ENCODE measurements around the gene SOCS6. TPM values are rescaled to one million over a fixed set of nuclear protein-coding genes. Genes with fewer than 3 reads are reported as not detected.
"Not testable (repeated sequence)": the region's sequence is repeated elsewhere in the genome, so short reads cannot be mapped to it uniquely, and the experiment has no call there.

The SOCS6 gene, protein sequence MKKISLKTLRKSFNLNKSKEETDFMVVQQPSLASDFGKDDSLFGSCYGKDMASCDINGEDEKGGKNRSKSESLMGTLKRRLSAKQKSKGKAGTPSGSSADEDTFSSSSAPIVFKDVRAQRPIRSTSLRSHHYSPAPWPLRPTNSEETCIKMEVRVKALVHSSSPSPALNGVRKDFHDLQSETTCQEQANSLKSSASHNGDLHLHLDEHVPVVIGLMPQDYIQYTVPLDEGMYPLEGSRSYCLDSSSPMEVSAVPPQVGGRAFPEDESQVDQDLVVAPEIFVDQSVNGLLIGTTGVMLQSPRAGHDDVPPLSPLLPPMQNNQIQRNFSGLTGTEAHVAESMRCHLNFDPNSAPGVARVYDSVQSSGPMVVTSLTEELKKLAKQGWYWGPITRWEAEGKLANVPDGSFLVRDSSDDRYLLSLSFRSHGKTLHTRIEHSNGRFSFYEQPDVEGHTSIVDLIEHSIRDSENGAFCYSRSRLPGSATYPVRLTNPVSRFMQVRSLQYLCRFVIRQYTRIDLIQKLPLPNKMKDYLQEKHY
- 1 to 10 TPM in 2 of 3 donors, not detected in 1; 1.4 to 2.8 TPM for polyA plus RNA-seq

DNA sequence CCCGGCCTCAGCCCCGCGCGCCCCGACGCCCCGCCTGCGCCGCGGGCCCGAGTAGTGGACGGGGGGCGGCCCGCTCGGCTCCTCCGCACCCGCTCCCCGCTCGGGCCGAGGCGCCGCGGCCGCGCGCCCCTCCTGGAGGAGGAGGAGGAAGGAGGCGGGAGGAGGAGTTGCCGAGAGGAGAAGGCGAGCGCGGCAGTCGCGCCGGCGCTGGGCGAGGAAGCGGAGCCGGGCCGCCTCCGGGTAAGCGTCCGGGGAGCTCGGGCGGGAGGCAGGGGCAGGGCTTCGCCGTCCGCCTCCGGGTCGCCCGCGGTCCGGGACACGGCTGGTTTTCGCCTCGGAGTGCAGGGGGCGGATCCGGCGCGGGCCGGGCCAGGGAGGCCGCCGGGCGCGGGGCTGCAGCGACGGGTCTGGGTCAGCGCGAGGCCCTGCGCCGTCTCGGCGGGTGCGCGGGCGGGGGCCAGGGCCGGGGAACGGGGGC is at the start of gene SOCS6:
Gene SOCS6, plus strand, starts transcription at position 195 of the 478 bp plus-strand sequence. CDS start 35,624 bp downstream, outside the sequence.
- peak; percentile 46 to 50 (median 49) for DNase-seq
- Mint-ChIP-seq H3K4me3 (peak within 1 kb of the TSS; percentile 85 to 93 (median 89)), H3K9me3 (no peaks in the 10 kb centered on the region), H3K27me3 (ENCODE audit: low read depth in 3 of 3) (peaks cover 3 to 8% (median 6%) of the 10 kb centered on the region in 3 donors), H3K27ac (peak within 1 kb of the TSS in 4 of 6 donors; percentile 51 to 86 (median 64)), H3K36me3 (no peaks in the 10 kb centered on the region), H3K4me1 (peaks cover 30 to 31% of the 10 kb centered on the region in 2 donors)

DNA sequence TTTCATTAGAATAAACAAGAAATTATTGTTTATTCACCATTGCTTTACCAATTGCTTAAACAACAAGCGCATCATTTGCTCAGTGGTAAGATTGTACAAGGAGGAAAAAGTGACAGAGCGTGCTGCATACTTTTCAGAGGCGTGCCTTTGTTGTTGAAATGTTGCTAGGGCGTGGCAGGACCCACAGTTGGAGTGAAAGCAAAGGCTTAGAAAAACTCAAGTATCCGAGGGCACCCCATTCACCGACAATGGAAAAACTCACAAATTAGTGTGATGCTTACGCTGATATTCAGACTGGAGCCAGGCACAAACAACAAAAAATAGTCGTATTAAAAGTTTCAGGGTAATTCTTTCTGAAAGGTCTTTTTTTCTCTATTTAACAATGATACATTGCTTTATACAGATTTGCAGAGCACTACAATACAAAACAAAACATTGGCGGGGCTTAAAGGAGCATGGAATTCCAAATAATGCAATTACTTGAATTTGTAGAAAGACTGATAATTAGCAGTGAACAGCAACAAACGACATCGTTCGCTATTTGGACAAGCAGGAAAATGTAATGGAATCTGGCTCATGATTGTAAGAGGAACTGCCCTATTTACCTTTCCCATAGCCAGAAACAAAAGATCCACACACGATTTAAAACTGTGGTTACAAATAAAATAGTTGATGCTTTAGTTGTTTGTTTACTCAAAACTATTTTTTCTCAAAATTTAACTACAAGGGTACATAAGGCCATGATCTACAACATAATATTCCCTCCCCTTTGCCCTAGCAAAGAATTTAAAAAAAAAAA is 45.5 kb upstream of the SOCS6 start:
- Mint-ChIP-seq H3K4me3 (no peak overlapping the region), H3K27me3 (ENCODE audit: low read depth in 3 of 3) (peaks cover 3 to 4% (median 4%) of the 10 kb centered on the region in 3 donors), H3K4me1 (no peaks in the 10 kb centered on the region), H3K27ac (no peak overlapping the region), H3K9me3 (peaks cover 0 to 3% (median 0%) of the 10 kb centered on the region in 6 donors), H3K36me3 (no peaks in the 10 kb centered on the region)
- no peak for DNase-seq

DNA sequence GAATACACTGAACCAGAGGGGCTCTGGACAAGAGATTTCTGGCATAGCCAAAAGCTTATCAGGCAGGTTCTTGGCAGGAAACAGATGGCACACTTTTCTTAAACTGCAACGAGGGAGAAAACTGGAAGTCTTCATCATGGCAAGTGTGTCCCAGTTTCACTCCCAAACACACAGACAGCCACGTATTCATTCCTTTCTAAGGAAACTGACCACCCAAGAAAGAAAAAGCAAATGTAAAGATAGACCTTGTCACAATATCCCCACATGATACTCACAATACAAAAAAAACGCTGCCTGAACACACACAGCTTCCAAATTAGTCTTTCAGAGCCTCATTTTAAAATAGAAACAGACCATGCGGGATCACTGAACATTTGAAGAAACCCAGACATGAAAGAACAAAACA is 42.8 kb upstream of the SOCS6 start:
- H3K9me3 Mint-ChIP-seq, result peaks cover 0 to 3% (median 0%) of the 10 kb centered on the region in 6 donors
- peaks cover 2 to 4% (median 3%) of the 10 kb centered on the region in 3 donors for H3K27me3 Mint-ChIP-seq (ENCODE audit: low read depth in 3 of 3)
- H3K4me1 Mint-ChIP-seq, result no peaks in the 10 kb centered on the region
- H3K4me3 Mint-ChIP-seq, result no peak overlapping the region
- no peak for DNase-seq
- no peaks in the 10 kb centered on the region for H3K36me3 Mint-ChIP-seq
- H3K27ac Mint-ChIP-seq, result no peak overlapping the region

DNA sequence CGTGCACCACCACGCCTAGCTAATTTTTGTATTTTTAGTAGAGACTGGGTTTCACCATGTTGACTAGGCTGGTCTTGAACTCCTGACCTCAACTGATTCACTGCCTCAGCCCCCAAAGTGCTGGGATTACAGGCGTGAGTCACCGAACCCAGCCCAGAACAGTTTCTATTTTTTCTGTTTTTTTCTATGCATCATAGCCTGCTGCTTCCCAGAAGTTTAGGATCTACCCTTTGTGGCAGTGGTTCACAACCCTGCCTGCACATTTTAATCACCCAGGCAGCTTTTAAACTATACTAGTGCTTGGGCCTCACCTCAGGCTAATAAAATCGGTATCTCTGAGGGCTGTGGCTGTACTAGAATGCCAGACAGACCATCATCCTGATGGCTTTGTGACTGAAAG is 39.7 kb upstream of the SOCS6 start:
- Mint-ChIP-seq H3K9me3 (peaks cover 0 to 2% (median 0%) of the 10 kb centered on the region in 6 donors), H3K4me1 (no peaks in the 10 kb centered on the region), H3K27ac (no peak overlapping the region), H3K4me3 (no peak overlapping the region), H3K27me3 (ENCODE audit: low read depth in 3 of 3) (peaks cover 2 to 4% (median 3%) of the 10 kb centered on the region in 3 donors), H3K36me3 (no peaks in the 10 kb centered on the region)
- no peak for DNase-seq

DNA sequence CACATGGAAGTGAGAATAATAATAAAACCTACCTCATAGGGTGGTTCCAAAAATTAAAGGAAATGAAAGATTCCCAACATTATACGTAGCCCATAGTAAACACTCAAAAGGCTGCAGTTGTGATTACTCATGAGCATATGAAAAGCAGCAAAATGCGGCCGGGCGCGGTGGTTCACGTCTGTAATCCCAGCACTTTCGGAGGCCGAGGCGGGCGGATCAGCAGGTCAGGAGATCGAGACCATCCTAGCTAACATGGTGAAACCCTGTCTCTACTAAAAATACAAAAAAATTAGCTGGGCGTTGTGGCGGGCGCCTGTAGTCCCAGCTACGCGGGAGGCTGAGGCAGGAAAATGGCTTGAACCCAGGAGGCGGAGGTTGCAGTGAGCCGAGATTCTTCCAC is 39.0 kb upstream of the SOCS6 start:
- not testable (repeated sequence) for H3K9me3 Mint-ChIP-seq; H3K4me3 Mint-ChIP-seq; H3K4me1 Mint-ChIP-seq; H3K27ac Mint-ChIP-seq; DNase-seq; H3K27me3 Mint-ChIP-seq (ENCODE audit: low read depth in 3 of 3); H3K36me3 Mint-ChIP-seq

DNA sequence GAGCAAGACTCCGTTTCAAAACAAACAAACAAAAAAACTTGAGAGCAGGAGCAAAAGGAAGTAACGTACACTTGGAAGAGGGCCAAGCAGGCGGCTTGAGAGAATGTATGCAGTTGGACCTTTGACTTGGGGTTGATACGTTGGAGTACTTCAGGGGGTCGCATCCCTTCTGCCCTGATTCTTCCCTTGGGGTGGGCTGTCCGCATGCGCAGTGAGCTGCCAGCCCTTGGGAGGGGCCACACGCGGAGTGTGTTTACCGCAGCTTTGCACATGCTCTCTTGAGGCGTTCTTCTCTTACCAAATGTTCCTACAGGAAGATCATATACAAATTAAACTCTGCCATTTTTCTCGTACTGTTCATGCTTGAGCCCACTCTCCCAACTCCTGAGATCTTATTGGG is 38.1 kb upstream of the SOCS6 start:
- no peak for DNase-seq
- H3K4me1 Mint-ChIP-seq, result no peaks in the 10 kb centered on the region
- peaks cover 0 to 2% (median 0%) of the 10 kb centered on the region in 6 donors for H3K9me3 Mint-ChIP-seq
- H3K27ac Mint-ChIP-seq, result no peak overlapping the region
- peaks cover 2 to 4% (median 2%) of the 10 kb centered on the region in 3 donors for H3K27me3 Mint-ChIP-seq (ENCODE audit: low read depth in 3 of 3)
- H3K36me3 Mint-ChIP-seq, result no peaks in the 10 kb centered on the region
- H3K4me3 Mint-ChIP-seq, result no peak overlapping the region

DNA sequence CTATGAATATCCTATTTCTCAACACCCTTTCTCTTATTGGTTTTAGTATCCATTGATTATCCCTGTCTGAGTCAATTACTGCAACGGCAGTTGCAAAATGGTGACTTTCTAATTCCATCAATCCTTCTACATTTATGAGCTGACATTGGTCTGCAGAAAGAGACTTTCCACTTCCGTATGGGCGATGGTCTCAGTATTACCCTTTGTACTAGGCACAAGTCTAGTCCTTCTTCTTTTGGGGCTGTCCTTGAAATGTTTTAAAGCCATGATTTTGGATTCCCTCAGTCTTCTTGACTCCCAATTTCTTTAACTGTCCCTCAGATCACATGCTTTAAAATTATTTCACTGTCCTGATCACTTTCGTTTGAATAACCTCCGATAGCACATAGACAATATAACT is 32.7 kb upstream of the SOCS6 start:
- Mint-ChIP-seq H3K27me3 (ENCODE audit: low read depth in 3 of 3) (peaks cover 1 to 2% (median 1%) of the 10 kb centered on the region in 3 donors), H3K4me3 (no peak overlapping the region), H3K4me1 (no peaks in the 10 kb centered on the region), H3K27ac (no peak overlapping the region), H3K9me3 (no peaks in the 10 kb centered on the region), H3K36me3 (no peaks in the 10 kb centered on the region)
- no peak for DNase-seq

DNA sequence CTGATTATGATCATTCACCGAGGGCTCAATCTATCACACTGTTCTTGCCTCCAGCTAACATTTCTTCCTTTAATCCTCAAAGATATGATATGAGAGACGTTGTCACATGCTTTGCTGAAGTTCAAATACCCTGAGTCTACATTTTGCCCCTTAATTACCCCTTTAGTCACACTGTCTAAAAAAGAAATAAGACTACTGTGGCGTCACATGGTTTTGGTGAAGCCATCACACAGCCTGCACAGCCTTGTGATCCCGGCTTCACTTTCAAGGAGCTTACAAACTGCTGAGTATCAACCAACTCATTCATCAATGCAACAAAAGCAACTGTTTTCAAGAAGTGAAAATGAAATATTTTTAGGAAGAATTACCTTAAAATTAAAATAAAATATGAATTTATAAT is 31.9 kb upstream of the SOCS6 start:
- Mint-ChIP-seq H3K4me3 (no peak overlapping the region), H3K4me1 (no peaks in the 10 kb centered on the region), H3K27ac (no peak overlapping the region), H3K36me3 (no peaks in the 10 kb centered on the region), H3K27me3 (ENCODE audit: low read depth in 3 of 3) (peaks cover 1 to 2% (median 1%) of the 10 kb centered on the region in 3 donors), H3K9me3 (no peaks in the 10 kb centered on the region)
- no peak for DNase-seq

DNA sequence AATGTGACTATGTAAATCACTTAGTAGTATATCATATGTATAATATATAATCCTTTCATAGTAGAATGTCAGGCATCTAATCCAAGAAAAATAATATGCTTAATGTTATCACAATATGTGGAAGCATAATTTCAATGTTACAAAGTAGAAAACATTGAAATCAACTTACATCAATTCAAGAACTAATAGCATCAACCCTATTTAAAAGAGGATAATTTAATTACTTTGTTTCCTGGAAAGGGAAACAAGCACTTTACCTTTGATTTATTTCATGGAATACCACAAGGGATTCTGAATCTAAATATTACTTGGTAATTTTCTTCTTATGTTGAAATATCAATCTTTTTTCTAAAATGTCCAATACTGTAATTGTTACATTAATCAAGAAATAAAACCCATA is 30.6 kb upstream of the SOCS6 start:
- peaks cover 0 to 4% (median 0%) of the 10 kb centered on the region in 6 donors for H3K9me3 Mint-ChIP-seq
- no peaks in the 10 kb centered on the region for H3K4me1 Mint-ChIP-seq
- no peak for DNase-seq
- no peak overlapping the region for H3K27ac Mint-ChIP-seq
- H3K4me3 Mint-ChIP-seq, result no peak overlapping the region
- H3K36me3 Mint-ChIP-seq, result no peaks in the 10 kb centered on the region
- H3K27me3 Mint-ChIP-seq (ENCODE audit: low read depth in 3 of 3), result peaks cover 1 to 2% (median 1%) of the 10 kb centered on the region in 3 donors

DNA sequence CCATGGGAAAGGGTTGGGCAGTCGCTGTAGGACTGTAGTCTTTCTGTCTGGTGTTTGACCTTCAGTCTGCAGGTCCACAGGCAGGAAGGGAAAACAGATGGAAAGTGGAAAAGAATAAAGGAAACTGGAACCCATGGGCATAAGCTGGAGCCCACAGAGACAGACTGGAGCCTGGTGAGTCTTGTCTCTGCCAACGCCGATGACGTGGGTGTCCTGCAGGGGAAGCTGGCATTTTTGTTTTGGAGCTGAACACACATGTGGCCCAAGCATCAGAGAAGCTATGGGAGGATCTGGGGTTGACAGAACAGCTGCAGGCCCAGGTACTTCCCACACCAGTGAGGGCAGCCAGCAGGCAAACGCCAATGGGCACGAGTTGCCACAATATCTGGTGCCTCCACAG is 28.2 kb upstream of the SOCS6 start:
- no peak for DNase-seq
- Mint-ChIP-seq H3K27me3 (ENCODE audit: low read depth in 3 of 3) (peaks cover 1 to 5% (median 1%) of the 10 kb centered on the region in 3 donors), H3K9me3 (peaks cover 0 to 4% (median 0%) of the 10 kb centered on the region in 6 donors), H3K36me3 (no peaks in the 10 kb centered on the region), H3K4me1 (no peaks in the 10 kb centered on the region), H3K4me3 (no peak overlapping the region), H3K27ac (no peak overlapping the region)

DNA sequence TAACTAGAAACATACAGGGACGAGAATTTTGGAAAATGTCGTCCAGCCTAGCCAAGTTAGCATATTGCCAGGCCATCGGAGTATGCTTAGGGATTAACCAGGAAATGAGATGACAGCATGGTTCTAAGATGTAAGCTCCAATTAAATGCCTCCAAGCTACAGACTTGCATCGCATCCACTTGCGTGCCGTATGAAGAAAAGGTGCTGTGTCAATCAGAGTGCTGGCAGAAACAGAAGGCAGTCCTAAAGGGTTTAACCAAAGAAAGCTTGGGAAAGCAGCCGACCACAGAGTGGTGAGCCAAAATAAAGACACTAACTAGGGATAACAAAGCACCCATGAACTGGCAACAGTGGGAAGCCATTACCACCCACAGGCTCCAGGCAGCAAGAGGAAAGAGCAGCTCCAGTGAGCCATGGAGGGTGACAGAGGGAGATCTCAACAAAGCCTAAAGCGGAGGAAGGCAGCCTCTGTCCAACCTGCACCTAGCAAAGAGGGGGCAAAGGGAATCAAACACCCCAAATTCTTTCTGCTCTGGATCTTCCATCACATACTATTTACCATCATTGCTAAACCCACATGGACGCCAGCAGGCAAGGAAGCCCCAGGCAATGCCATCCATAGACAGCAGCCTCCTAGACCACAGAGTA is 27.6 kb upstream of the SOCS6 start:
- DNase-seq, result no peak
- Mint-ChIP-seq H3K9me3 (peaks cover 0 to 4% (median 0%) of the 10 kb centered on the region in 6 donors), H3K4me3 (no peak overlapping the region), H3K27ac (no peak overlapping the region), H3K36me3 (no peaks in the 10 kb centered on the region), H3K27me3 (ENCODE audit: low read depth in 3 of 3) (peaks cover 1 to 5% (median 1%) of the 10 kb centered on the region in 3 donors), H3K4me1 (no peaks in the 10 kb centered on the region)

DNA sequence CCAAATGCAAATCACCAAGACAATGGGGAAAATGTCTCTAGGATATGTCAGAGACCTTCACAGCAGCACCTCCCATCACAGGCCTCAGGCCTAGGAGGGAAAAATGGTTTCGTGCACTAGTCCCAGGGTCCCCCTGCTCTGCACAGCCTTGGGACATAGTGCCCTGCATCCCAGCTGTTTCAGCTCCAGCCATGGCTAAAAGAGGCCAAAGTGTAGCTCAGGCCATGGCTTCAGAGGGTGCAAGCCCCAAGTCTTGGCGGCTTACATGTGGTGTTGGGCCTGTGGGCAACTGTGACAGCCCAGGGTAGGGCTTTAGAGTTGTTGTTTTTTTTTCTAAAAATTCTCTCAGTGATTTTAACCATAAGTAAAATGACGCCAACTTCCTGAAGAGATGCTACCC is 25.5 kb upstream of the SOCS6 start:
- DNase-seq, result no peak
- peaks cover 0 to 4% (median 0%) of the 10 kb centered on the region in 6 donors for H3K9me3 Mint-ChIP-seq
- no peak overlapping the region for H3K27ac Mint-ChIP-seq
- no peaks in the 10 kb centered on the region for H3K4me1 Mint-ChIP-seq
- no peaks in the 10 kb centered on the region for H3K36me3 Mint-ChIP-seq
- peaks cover 1 to 2% (median 2%) of the 10 kb centered on the region in 3 donors for H3K27me3 Mint-ChIP-seq (ENCODE audit: low read depth in 3 of 3)
- no peak overlapping the region for H3K4me3 Mint-ChIP-seq

DNA sequence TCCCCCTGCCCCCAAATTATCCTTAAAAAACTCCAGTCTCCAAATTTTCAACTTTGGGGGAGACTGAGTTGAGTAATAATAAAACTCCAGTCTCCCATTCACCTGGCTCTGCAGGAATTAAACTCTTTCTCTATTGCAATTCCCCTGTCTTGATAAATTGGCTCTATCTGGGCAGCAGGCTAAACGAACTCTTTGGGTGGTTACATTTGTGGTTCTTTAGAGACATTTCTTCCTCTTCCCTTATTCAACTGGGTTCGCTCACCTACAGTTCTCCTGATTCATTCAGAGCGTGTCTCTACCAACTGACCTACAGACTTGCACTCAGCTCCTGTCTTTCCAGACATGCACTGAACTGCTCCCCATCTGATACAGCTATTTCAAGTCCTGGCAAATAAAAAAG is 17.1 kb upstream of the SOCS6 start:
- Mint-ChIP-seq H3K27me3 (ENCODE audit: low read depth in 3 of 3) (peaks cover 1 to 10% (median 4%) of the 10 kb centered on the region in 3 donors), H3K4me1 (no peaks in the 10 kb centered on the region), H3K27ac (no peak overlapping the region), H3K36me3 (peaks cover 0 to 10% (median 10%) of the 10 kb centered on the region in 3 donors), H3K9me3 (peaks cover 13 to 29% (median 18%) of the 10 kb centered on the region in 6 donors), H3K4me3 (no peak overlapping the region)
- no peak for DNase-seq
